NCI-H1092 treated with DMSO at 0.1 percent for 48 hours (cell line): ENCODE measurements around the gene NRG3.

ENCODE experiments used
- DNase-seq: peaks from one replicate; lab custom pipeline; 2025; lab: John Stamatoyannopoulos, UW

The NRG3 gene

DNA sequence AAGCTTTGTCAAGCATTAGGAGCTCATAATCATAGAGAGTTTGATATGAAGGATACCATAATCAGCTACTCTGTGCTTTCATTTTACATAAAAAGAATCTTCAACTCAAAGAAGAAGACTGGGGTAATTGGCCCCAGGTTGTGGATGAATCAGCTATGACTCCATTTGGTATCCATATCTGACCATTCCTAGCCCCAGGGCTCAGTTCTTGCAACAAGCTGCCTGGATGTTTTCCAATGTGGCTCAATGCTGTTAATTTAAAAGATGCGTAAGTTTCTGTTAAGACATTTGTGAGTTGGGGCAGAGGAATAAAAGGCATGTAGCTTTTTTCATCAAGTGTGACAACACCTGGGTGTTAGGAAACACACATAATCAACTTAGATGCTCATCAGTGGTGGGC lies 951.1 kb downstream of the NRG3 start:
- no peak for DNase-seq

GRCh38 chr10:82827901-82828300 lies 952.9 kb downstream of the NRG3 start:
- DNase-seq = no peak

DNA sequence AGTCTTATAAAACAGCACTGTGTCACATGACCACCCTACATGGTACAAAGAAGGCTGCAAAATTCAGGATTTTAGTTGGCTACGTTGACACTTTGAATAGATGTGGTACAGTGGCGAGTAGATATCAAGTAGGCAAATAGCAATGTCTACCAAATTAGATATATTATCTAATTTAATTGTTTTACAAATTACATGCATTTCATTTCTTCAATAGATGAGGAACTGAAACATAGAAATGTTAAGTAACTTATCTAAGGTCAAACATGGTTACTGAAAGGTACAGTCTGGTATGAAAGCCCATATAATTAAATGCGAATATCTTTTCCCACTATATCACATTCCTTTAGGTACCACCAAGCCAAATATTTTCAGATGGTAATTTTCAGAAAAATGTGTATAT lies 972.2 kb downstream of the NRG3 start:
- DNase-seq = no peak

- no peak for DNase-seq
Observed at GRCh38 chr10:82850191-82850590, 975.2 kb downstream of the NRG3 start.

- no peak for DNase-seq
Observed at GRCh38 chr10:82856957-82857613, 982.1 kb downstream of the NRG3 start.

DNA sequence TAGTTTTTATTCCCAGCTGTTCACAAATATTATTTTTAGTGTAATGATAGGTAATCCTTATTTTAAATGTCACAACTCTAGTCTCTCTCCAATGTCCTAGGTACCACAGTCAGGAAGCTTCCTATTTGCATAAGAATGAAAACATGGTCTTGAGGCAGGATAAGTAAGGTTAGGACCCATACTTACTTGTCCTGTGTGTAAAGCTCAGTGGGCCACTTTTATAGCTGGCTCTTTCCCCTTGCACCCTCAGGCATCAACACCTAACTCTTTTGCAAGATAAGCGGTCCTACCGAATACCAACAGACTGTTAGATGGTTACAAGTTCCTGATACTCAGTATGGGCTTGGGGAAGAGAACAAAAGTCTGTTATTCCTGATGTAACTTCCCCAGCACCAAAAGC lies 986.9 kb downstream of the NRG3 start:
- DNase-seq = no peak

- no peak for DNase-seq
Observed at GRCh38 chr10:82865366-82865765, 990.4 kb downstream of the NRG3 start.

GRCh38 chr10:82866424-82867020 lies 991.5 kb downstream of the NRG3 start:
- no peak for DNase-seq

GRCh38 chr10:82867056-82867455 lies 992.1 kb downstream of the NRG3 start:
- no peak for DNase-seq

DNA sequence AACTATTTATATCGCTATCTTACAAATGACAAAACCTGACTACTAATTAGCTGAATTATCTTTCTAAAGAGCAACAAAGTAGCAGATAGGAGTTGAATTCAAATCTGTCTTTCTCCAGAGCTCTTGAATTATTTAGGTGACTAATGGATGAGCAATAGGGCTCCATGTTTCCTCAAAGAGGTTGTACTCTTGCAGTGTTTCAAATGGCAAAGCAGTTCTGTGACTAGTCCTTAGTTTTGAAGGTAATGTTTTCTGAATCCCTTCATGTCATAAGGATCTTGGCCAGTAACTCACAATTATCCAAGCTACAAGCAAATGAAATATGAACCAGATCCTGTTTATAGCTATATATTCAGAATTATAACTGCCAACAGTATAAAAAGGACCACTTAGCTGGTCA lies 999.7 kb downstream of the NRG3 start:
- no peak for DNase-seq

DNA sequence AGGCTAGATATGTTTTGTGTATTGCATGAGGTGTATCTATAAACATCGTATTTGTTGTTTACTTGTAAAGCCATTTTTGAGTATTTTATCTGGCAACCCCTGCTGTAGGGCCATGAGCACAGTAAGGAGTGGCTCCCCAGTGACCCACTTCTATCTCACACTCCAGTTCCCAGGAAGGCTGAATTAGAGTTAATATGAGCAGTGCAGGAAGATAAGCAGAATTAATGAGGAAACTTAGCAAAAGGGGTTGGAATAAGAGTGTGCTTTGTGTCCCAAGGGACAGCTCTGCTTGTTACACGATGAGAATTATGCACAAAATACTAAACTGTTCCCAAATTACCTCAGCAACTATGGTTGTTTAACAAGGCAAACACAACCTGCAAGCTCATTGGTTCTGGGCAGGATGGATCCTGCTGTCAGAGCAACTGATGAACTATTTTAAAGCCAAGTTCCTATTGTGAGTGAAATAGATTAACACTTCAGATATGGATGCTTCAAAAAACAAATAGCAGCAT lies 1005.8 kb downstream of the NRG3 start:
- DNase-seq = no peak

- no peak for DNase-seq
Observed at GRCh38 chr10:82882722-82883121, 1007.7 kb downstream of the NRG3 start.

GRCh38 chr10:82883603-82884002 lies 1008.6 kb downstream of the NRG3 start:
- no peak for DNase-seq

DNA sequence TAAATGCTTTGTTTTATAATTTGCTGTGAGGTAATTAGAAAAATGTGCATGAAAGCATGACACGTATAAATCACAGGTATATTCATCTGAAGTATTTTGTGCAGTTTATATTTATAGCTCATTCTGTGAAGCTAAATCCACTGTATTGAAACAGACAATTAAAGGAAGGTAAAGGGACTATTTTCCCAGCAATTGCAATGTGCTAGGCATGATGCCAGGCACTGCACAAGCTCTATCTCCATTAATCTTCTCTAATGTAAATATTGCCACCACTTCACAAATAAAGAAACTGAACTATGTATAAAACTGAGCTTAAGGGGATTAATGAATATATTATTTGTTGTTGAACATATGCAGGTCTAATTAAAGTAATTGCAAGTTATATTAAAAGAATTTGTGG lies 1012.5 kb downstream of the NRG3 start:
- DNase-seq = peak; percentile 51

GRCh38 chr10:82888809-82889455 lies 1013.9 kb downstream of the NRG3 start:
- DNase-seq = no peak

- no peak for DNase-seq
Observed at GRCh38 chr10:82889728-82890127, 1014.7 kb downstream of the NRG3 start.

DNA sequence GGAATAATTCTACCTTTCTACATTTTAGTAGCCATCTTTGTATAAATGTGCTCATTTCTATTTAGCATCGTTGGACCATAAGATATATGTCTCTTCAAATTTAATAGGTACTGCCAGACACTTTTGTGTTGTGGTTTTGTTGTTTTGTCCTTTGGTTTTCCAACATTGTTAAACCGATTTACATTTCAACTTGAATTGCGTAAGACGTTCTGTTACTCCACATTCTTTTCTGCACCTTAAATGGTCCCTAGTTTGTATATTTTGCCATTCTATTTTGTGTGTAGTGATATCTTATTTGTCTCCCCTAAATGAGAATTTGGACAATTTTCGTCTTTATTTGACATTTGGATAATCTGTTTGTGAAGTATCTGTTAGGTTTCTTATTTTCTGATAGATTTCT lies 1015.6 kb downstream of the NRG3 start:
- no peak for DNase-seq

- no peak for DNase-seq
Observed at GRCh38 chr10:82908096-82908495, 1033.1 kb downstream of the NRG3 start.

GRCh38 chr10:82908751-82909150 lies 1033.8 kb downstream of the NRG3 start:
- DNase-seq = no peak

GRCh38 chr10:82910301-82910700 lies 1035.3 kb downstream of the NRG3 start:
- no peak for DNase-seq

- DNase-seq = no peak
Observed at GRCh38 chr10:82914655-82915136, 1039.7 kb downstream of the NRG3 start.

DNA sequence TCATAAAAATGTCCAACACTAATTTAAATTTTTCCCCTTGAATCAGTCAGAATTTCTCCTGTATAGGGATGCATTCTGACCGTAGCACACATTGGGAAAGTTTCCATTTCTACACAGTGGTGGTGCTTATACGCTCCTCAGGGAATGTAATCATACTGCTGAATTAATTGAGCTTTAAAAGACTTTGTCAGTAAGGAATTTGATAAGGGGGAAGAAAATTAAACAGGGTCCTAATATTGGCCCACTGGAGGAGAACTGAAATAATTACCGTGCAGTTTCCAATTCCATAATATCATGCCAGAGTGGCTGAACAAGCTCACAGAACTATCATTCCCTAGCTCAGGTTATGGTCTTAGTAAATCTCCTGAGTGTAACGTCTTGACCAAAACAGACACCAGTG lies 1041.9 kb downstream of the NRG3 start:
- DNase-seq = no peak

DNA sequence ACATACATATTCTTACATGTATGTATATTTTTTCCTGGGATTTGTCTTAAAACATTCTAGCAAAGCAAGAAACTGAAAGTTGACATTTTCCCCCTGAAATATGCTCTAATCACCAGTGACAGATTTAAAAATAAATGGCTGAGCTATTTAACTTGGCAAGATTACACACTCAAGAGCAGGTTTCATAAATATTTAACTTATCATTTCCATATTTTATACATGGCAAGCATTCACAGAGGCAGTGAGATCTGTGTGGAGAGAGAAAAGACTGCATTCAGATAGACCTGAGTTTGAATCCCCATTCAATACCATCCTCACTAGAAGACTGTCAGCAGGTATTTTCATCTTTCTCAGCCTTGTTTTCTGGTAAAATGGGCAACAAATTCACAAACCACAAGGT lies 1043.0 kb downstream of the NRG3 start:
- no peak for DNase-seq
